Measurements from ENCODE around the gene CFAP73.

The CFAP73 gene

GRCh38 chr12:113149361-113150150, at the start of gene CFAP73:
Gene CFAP73 (plus strand): TSS chr12:113149724. CDS start chr12:113149858, 134 bp downstream.
- H3K4me3 ChIP-seq (ENCODE audit: low read depth, low read length), result no peak within 1 kb of the TSS
- DNase-seq (ENCODE audit: low read depth), result no peak
- no peak for TF ChIP-seq CTCF (IDR thresholded peaks at IDR 0.05; ENCODE audit: low read depth, low read length, missing control alignments)

GRCh38 chr12:113099764-113100163, 49.8 kb upstream of the CFAP73 start:
- no peak for DNase-seq (ENCODE audit: low read depth)
- no peak overlapping the region for H3K4me3 ChIP-seq (ENCODE audit: low read depth, low read length)
- TF ChIP-seq CTCF (IDR thresholded peaks at IDR 0.05; ENCODE audit: low read depth, low read length, missing control alignments), result no peak

GRCh38 chr12:113101751-113102150, 47.8 kb upstream of the CFAP73 start:
- TF ChIP-seq CTCF (IDR thresholded peaks at IDR 0.05; ENCODE audit: low read depth, low read length, missing control alignments), result no peak
- no peak for DNase-seq (ENCODE audit: low read depth)
- H3K4me3 ChIP-seq (ENCODE audit: low read depth, low read length), result no peak overlapping the region

GRCh38 chr12:113102811-113103210, 46.7 kb upstream of the CFAP73 start:
- no peak for TF ChIP-seq CTCF (IDR thresholded peaks at IDR 0.05; ENCODE audit: low read depth, low read length, missing control alignments)
- no peak for DNase-seq (ENCODE audit: low read depth)
- no peak overlapping the region for H3K4me3 ChIP-seq (ENCODE audit: low read depth, low read length)

GRCh38 chr12:113103756-113104450, 45.6 kb upstream of the CFAP73 start:
- peak overlapping the region; percentile 16 for H3K4me3 ChIP-seq (ENCODE audit: low read depth, low read length)
- TF ChIP-seq CTCF (IDR thresholded peaks at IDR 0.05; ENCODE audit: low read depth, low read length, missing control alignments), result no peak
- no peak for DNase-seq (ENCODE audit: low read depth)

- H3K4me3 ChIP-seq (ENCODE audit: low read depth, low read length), result no peak overlapping the region
- TF ChIP-seq CTCF (IDR thresholded peaks at IDR 0.05; ENCODE audit: low read depth, low read length, missing control alignments), result no peak
- DNase-seq (ENCODE audit: low read depth), result no peak
Measured at GRCh38 chr12:113104953-113105510, 44.5 kb upstream of the CFAP73 start.
